ENCODE data around the gene PHC2.
A peak's percentile ranks its signal among the peaks of the same experiment; 100 is the strongest.

PHC2 gene

GRCh38 chr1:33433509-33434362 is 2.8 kb upstream of the PHC2 start:
- no peak for TF ChIP-seq CTCF (IDR thresholded peaks at IDR 0.05; ENCODE audit: borderline replicate concordance, insufficient read depth, low read depth, low read length)
- no peak overlapping the region for H3K4me3 ChIP-seq (ENCODE audit: low read depth, low read length)

- H3K4me3 ChIP-seq (ENCODE audit: low read depth, low read length), result peak overlapping the region; percentile 63
- TF ChIP-seq CTCF (IDR thresholded peaks at IDR 0.05; ENCODE audit: borderline replicate concordance, insufficient read depth, low read depth, low read length), result peak; percentile 45
These were observed 821 bp downstream of the PHC2 start for GRCh38 chr1:33429856-33430691.

- TF ChIP-seq CTCF (IDR thresholded peaks at IDR 0.05; ENCODE audit: borderline replicate concordance, insufficient read depth, low read depth, low read length), result no peak
- no peak overlapping the region for H3K4me3 ChIP-seq (ENCODE audit: low read depth, low read length)
These were observed 1.6 kb downstream of the PHC2 start for GRCh38 chr1:33429332-33429731.

GRCh38 chr1:33428661-33429060 is 2.2 kb downstream of the PHC2 start:
- H3K4me3 ChIP-seq (ENCODE audit: low read depth, low read length), result no peak overlapping the region
- no peak for TF ChIP-seq CTCF (IDR thresholded peaks at IDR 0.05; ENCODE audit: borderline replicate concordance, insufficient read depth, low read depth, low read length)

- TF ChIP-seq CTCF (IDR thresholded peaks at IDR 0.05; ENCODE audit: borderline replicate concordance, insufficient read depth, low read depth, low read length), result no peak
These were observed 4.0 kb downstream of the PHC2 start for GRCh38 chr1:33426916-33427315.

GRCh38 chr1:33425900-33426299 is 5.0 kb downstream of the PHC2 start:
- H3K4me3 ChIP-seq (ENCODE audit: low read depth, low read length), result no peak overlapping the region
- TF ChIP-seq CTCF (IDR thresholded peaks at IDR 0.05; ENCODE audit: borderline replicate concordance, insufficient read depth, low read depth, low read length), result no peak

More at GRCh38 chr1:33426916-33427315, 4.0 kb downstream of the PHC2 start:
- no peak overlapping the region for H3K4me3 ChIP-seq (ENCODE audit: low read depth, low read length)
